ENCODE results near the gene MRPS23.

The MRPS23 gene

DNA sequence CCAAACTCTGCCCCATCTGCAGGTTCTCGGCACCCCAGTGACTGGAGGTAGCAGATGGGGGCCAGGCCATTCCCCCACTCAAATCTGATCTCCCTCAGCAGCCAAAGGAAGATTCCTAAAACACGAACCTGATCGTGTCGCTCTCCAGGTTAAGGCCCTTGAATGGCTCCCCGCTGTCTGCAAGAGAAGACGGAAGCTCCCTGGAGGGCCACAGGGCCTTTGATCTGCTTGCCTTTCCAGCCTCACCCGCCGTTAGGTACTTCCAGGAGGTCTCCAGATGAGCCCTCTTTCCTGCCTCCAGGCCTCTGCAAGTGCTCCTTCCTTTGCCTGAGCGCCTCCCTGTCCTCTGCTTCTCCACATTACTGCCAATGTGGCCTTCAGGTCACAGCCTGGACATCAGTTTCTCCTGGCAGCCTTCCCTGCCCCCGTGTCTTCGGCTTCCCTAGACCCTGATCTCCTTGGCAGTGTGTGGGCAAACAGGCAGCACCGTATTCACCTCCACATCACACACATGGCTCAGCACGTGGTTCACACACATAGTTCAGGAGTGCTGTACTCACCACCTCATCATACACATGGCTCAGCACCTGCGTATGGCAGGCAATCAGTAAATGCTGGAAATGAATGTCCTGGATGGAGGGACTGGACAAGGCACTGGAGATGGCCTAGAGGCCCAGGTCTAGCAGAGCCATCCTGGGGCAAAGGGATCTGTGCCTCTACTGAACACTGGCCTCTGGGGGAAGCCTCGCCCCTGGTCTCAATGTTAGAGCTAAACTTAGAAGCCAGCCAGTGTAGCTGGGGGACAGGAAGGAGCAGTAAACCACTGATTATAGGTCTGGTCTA, 26.4 kb upstream of the MRPS23 start (continued):
- TF ChIP-seq, protein P1, sequence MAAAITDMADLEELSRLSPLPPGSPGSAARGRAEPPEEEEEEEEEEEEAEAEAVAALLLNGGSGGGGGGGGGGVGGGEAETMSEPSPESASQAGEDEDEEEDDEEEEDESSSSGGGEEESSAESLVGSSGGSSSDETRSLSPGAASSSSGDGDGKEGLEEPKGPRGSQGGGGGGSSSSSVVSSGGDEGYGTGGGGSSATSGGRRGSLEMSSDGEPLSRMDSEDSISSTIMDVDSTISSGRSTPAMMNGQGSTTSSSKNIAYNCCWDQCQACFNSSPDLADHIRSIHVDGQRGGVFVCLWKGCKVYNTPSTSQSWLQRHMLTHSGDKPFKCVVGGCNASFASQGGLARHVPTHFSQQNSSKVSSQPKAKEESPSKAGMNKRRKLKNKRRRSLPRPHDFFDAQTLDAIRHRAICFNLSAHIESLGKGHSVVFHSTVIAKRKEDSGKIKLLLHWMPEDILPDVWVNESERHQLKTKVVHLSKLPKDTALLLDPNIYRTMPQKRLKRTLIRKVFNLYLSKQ (tag by site-specific recombination; IDR thresholded peaks at IDR 0.05; ENCODE audit: borderline replicate concordance), result no peak
- peak; percentile 45; the same call in 1 of the 2 replicates for TF ChIP-seq ZNF423 (tag by site-specific recombination; IDR thresholded peaks at IDR 0.05)
- peak; percentile 69 for TF ChIP-seq SP7 (tag by site-specific recombination; IDR thresholded peaks at IDR 0.05)
- no peak for TF ChIP-seq ZNF843 (tag by site-specific recombination; IDR thresholded peaks at IDR 0.05)
- TF ChIP-seq ZNF37A (tag by site-specific recombination; IDR thresholded peaks at IDR 0.05), result no peak
- TF ChIP-seq, protein P2, sequence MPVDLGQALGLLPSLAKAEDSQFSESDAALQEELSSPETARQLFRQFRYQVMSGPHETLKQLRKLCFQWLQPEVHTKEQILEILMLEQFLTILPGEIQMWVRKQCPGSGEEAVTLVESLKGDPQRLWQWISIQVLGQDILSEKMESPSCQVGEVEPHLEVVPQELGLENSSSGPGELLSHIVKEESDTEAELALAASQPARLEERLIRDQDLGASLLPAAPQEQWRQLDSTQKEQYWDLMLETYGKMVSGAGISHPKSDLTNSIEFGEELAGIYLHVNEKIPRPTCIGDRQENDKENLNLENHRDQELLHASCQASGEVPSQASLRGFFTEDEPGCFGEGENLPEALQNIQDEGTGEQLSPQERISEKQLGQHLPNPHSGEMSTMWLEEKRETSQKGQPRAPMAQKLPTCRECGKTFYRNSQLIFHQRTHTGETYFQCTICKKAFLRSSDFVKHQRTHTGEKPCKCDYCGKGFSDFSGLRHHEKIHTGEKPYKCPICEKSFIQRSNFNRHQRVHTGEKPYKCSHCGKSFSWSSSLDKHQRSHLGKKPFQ (tag by site-specific recombination; IDR thresholded peaks at IDR 0.05), result no peak
- no peak for TF ChIP-seq TRIM28 (IDR thresholded peaks at IDR 0.05; ENCODE audit: borderline replicate concordance, low read length)
- no peak for TF ChIP-seq ZNF837 (tag by site-specific recombination; IDR thresholded peaks at IDR 0.05)
- peak; percentile 23; the same call in 1 of the 2 replicates for TF ChIP-seq ZNF394 (tag by site-specific recombination; IDR thresholded peaks at IDR 0.05; ENCODE audit: borderline replicate concordance)
- peak; percentile 97 for TF ChIP-seq ZIC2 (tag by site-specific recombination; IDR thresholded peaks at IDR 0.05)

DNA sequence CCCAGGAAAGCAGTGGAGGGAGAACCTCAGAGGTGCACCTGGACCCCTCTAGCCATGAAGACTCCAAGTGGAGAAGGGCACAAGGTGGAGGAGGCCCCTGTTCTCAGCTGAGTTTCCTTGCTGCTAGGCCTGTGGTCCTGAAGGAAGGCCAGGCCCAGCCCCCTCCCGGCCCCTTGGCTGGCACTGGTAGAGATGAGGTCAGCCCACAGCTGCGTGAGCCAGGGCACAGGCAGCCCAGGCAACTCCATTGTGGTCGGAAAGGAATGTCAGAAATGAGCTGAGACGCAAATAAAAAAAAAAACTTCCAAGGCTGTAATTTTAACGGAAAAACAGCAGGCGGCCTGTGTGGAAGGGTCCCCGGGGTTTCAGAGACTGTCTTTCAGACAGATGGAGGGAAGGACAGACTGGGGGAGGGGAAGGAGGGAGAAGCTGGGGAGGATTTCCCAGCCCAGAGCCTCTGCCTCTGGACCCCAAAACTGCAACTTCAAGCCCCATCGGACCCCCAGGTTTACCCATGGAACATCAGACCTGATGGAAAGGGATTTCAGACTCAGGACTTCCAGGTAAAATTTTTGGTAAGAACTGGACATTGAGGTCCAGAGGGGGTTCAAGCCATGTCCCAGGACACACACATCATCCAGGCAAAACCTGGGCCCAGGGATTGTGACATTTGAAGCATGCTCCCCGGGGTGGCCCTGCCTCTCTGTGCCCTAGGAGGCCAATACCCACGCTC, 25.6 kb upstream of the MRPS23 start:
- peaks cover 0 to 50% of the 10 kb centered on the region in 2 experiments; a peak in 2 of 3 replicates for H3K36me3 ChIP-seq (ENCODE audit: control insufficient read depth in 2 of 2, insufficient read depth in 1 of 2, low read length in 2 of 2)
- H3K9me3 ChIP-seq (ENCODE audit: control insufficient read depth, insufficient read depth, low read depth, low read length), result no peaks in the 10 kb centered on the region
- CTCF ChIA-PET, result interaction anchor here (0.6 to 6.5 kb wide), 18 partner anchors 8 to 297 kb away, joined by 3 to 95 read pairs (median 5); partner anchors contain the start of genes CUEDC1 and MRPS23
- peak overlapping the region; percentile 87 for H3K27ac ChIP-seq (ENCODE audit: extremely low read depth, low read depth, low read length)
- H3K4me1 ChIP-seq (ENCODE audit: control insufficient read depth, insufficient read depth, low read length), result peaks cover 21% of the 10 kb centered on the region
- POLR2A ChIA-PET, result interaction anchor here (0.6 to 2.7 kb wide), 22 partner anchors 9 to 208 kb away, joined by 3 to 32 read pairs (median 8); partner anchors contain the start of genes CUEDC1, DYNLL2, MRPS23 and SRSF1
- no peak overlapping the region for H3K4me3 ChIP-seq (ENCODE audit: low read depth, low read length)
- peak; percentile 76; the same call in 1 of the 2 replicates for TF ChIP-seq ZNF558 (tag by site-specific recombination; IDR thresholded peaks at IDR 0.05)
- TF ChIP-seq ZNF843 (tag by site-specific recombination; IDR thresholded peaks at IDR 0.05), result peak; percentile 77
- peak; percentile 87 for TF ChIP-seq GLIS1 (tag by site-specific recombination; IDR thresholded peaks at IDR 0.05)
- 0 out of 2 replicates have a peak, but pooled peaks have one; percentile 41 for TF ChIP-seq ZFP69B (tag by site-specific recombination; IDR thresholded peaks at IDR 0.05)
- TF ChIP-seq, protein P3, sequence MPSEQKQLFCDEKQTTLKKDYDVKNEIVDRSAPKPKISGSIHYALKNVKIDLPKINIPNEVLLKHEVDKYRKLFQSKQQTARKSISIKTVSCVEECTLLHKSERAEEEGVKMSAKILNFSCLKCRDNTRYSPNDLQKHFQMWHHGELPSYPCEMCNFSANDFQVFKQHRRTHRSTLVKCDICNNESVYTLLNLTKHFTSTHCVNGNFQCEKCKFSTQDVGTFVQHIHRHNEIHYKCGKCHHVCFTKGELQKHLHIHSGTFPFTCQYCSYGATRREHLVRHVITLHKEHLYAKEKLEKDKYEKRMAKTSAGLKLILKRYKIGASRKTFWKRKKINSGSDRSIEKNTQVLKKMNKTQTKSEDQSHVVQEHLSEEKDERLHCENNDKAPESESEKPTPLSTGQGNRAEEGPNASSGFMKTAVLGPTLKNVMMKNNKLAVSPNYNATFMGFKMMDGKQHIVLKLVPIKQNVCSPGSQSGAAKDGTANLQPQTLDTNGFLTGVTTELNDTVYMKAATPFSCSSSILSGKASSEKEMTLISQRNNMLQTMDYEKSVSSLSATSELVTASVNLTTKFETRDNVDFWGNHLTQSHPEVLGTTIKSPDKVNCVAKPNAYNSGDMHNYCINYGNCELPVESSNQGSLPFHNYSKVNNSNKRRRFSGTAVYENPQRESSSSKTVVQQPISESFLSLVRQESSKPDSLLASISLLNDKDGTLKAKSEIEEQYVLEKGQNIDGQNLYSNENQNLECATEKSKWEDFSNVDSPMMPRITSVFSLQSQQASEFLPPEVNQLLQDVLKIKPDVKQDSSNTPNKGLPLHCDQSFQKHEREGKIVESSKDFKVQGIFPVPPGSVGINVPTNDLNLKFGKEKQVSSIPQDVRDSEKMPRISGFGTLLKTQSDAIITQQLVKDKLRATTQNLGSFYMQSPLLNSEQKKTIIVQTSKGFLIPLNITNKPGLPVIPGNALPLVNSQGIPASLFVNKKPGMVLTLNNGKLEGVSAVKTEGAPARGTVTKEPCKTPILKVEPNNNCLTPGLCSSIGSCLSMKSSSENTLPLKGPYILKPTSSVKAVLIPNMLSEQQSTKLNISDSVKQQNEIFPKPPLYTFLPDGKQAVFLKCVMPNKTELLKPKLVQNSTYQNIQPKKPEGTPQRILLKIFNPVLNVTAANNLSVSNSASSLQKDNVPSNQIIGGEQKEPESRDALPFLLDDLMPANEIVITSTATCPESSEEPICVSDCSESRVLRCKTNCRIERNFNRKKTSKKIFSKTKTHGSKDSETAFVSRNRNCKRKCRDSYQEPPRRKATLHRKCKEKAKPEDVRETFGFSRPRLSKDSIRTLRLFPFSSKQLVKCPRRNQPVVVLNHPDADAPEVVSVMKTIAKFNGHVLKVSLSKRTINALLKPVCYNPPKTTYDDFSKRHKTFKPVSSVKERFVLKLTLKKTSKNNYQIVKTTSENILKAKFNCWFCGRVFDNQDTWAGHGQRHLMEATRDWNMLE (tag by site-specific recombination; conservative IDR thresholded peaks at IDR 0.05; ENCODE audit: low read depth), result no peak
- peak; percentile 82 for TF ChIP-seq ZBTB48 (tag by site-specific recombination; IDR thresholded peaks at IDR 0.05)
- TF ChIP-seq ZNF394 (tag by site-specific recombination; IDR thresholded peaks at IDR 0.05; ENCODE audit: borderline replicate concordance), result 0 out of 2 replicates have a peak, but pooled peaks have one; percentile 54
- TF ChIP-seq ZNF560 (tag by site-specific recombination; IDR thresholded peaks at IDR 0.05; ENCODE audit: borderline replicate concordance), result no peak
- TF ChIP-seq ZNF623 (tag by site-specific recombination; IDR thresholded peaks at IDR 0.05), result no peak
- TF ChIP-seq, protein P4, sequence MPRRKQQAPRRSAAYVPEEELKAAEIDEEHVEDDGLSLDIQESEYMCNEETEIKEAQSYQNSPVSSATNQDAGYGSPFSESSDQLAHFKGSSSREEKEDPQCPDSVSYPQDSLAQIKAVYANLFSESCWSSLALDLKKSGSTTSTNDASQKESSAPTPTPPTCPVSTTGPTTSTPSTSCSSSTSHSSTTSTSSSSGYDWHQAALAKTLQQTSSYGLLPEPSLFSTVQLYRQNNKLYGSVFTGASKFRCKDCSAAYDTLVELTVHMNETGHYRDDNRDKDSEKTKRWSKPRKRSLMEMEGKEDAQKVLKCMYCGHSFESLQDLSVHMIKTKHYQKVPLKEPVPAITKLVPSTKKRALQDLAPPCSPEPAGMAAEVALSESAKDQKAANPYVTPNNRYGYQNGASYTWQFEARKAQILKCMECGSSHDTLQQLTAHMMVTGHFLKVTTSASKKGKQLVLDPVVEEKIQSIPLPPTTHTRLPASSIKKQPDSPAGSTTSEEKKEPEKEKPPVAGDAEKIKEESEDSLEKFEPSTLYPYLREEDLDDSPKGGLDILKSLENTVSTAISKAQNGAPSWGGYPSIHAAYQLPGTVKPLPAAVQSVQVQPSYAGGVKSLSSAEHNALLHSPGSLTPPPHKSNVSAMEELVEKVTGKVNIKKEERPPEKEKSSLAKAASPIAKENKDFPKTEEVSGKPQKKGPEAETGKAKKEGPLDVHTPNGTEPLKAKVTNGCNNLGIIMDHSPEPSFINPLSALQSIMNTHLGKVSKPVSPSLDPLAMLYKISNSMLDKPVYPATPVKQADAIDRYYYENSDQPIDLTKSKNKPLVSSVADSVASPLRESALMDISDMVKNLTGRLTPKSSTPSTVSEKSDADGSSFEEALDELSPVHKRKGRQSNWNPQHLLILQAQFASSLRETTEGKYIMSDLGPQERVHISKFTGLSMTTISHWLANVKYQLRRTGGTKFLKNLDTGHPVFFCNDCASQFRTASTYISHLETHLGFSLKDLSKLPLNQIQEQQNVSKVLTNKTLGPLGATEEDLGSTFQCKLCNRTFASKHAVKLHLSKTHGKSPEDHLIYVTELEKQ (tag by site-specific recombination; IDR thresholded peaks at IDR 0.05; ENCODE audit: borderline replicate concordance), result peak; percentile 59
- TF ChIP-seq ZBTB8A (tag by site-specific recombination; IDR thresholded peaks at IDR 0.05), result peak; percentile 70
- TF ChIP-seq IKZF3 (tag by site-specific recombination; IDR thresholded peaks at IDR 0.05), result peak; percentile 82
